ENCODE measurements around the gene SLC12A7. TPM values are rescaled to one million over a fixed set of nuclear protein-coding genes. Genes with fewer than 3 reads are reported as not detected.
"Not testable (repeated sequence)": the region's sequence is repeated elsewhere in the genome, so short reads cannot be mapped to it uniquely, and the experiment has no call there.

SLC12A7 gene
- polyA plus RNA-seq, 1 donor (not counting 4 experiments of a cell fraction or from before 2014, with no cell fraction given), result 1.5 TPM

GRCh38 chr5:1098986-1099597 lies 12.8 kb downstream of the SLC12A7 start:
- H2AFZ ChIP-seq (ENCODE audit: control insufficient read depth, low read length), result no peak overlapping the region
- H4K20me1 ChIP-seq (ENCODE audit: control insufficient read depth, extremely low read depth, insufficient read depth, low read length), result no peaks in the 10 kb centered on the region
- H3K27ac ChIP-seq (ENCODE audit: control insufficient read depth, insufficient read depth, low read length), result no peak overlapping the region
- H3K79me2 ChIP-seq (ENCODE audit: control insufficient read depth, insufficient read depth, low read length), result no peaks in the 10 kb centered on the region
- TF ChIP-seq EZH2 (IDR thresholded peaks at IDR 0.05; ENCODE audit: low read length), result no peak
- TF ChIP-seq CTCF (optimal IDR thresholded peaks at IDR 0.05 in 1 of 3, IDR thresholded peaks at IDR 0.05 in 1 of 3, conservative IDR thresholded peaks at IDR 0.05 in 1 of 3; ENCODE audit: extremely low read depth in 1 of 3, insufficient read depth in 2 of 3, low read length in 3 of 3), result no peak
- no peaks in the 10 kb centered on the region for H3K4me1 ChIP-seq (ENCODE audit: control insufficient read depth, extremely low read depth, insufficient read depth, low read length)
- H3K36me3 ChIP-seq (ENCODE audit: control insufficient read depth in 2 of 2, extremely low read depth in 1 of 2, insufficient read depth in 2 of 2, low read length in 2 of 2), result no peaks in the 10 kb centered on the region
- DNase-seq (ENCODE audit: low read depth, low spot score) (no peak), FAIRE-seq (no peak)
- no peak overlapping the region for H3K4me3 ChIP-seq (ENCODE audit: control insufficient read depth in 2 of 3, extremely low read depth in 1 of 3, insufficient read depth in 2 of 3, low read depth in 1 of 3, low read length in 3 of 3)
- H3K9me1 ChIP-seq (ENCODE audit: control insufficient read depth, extremely low read depth, insufficient read depth, low read length), result no peaks in the 10 kb centered on the region
- H3K9ac ChIP-seq (ENCODE audit: control insufficient read depth, extremely low read depth, insufficient read depth, low read length), result no peak overlapping the region
- dilution Hi-C loops (cut with MboI; ENCODE audit: extremely low pct_ligation_motif_present, low sequenced_read_pairs), result no loop called here
- no peaks in the 10 kb centered on the region for H3K9me3 ChIP-seq (ENCODE audit: control insufficient read depth, low read depth, low read length)
- no peak overlapping the region for H3K4me2 ChIP-seq (ENCODE audit: control insufficient read depth, extremely low read depth, insufficient read depth, low read depth, low read length)
- peaks cover 7% of the 10 kb centered on the region for H3K27me3 ChIP-seq (ENCODE audit: control insufficient read depth, extremely low read depth, insufficient read depth, low read length)

- H3K9me3 ChIP-seq (ENCODE audit: control insufficient read depth, low read depth, low read length); H2AFZ ChIP-seq (ENCODE audit: control insufficient read depth, low read length); dilution Hi-C loops (cut with MboI; ENCODE audit: extremely low pct_ligation_motif_present, low sequenced_read_pairs); H3K4me2 ChIP-seq (ENCODE audit: control insufficient read depth, extremely low read depth, insufficient read depth, low read depth, low read length); H3K4me3 ChIP-seq (ENCODE audit: control insufficient read depth in 2 of 3, extremely low read depth in 1 of 3, insufficient read depth in 2 of 3, low read depth in 1 of 3, low read length in 3 of 3); H3K27ac ChIP-seq (ENCODE audit: control insufficient read depth, insufficient read depth, low read length); H4K20me1 ChIP-seq (ENCODE audit: control insufficient read depth, extremely low read depth, insufficient read depth, low read length); H3K27me3 ChIP-seq (ENCODE audit: control insufficient read depth, extremely low read depth, insufficient read depth, low read length); H3K79me2 ChIP-seq (ENCODE audit: control insufficient read depth, insufficient read depth, low read length); H3K36me3 ChIP-seq (ENCODE audit: control insufficient read depth in 2 of 2, extremely low read depth in 1 of 2, insufficient read depth in 2 of 2, low read length in 2 of 2); H3K9ac ChIP-seq (ENCODE audit: control insufficient read depth, extremely low read depth, insufficient read depth, low read length); H3K4me1 ChIP-seq (ENCODE audit: control insufficient read depth, extremely low read depth, insufficient read depth, low read length); DNase-seq (ENCODE audit: low read depth, low spot score); H3K9me1 ChIP-seq (ENCODE audit: control insufficient read depth, extremely low read depth, insufficient read depth, low read length); FAIRE-seq: not testable (repeated sequence)
These were observed 13.9 kb downstream of the SLC12A7 start for GRCh38 chr5:1097988-1098385.

Measured in keratinocyte (primary cell).